Esophagus muscularis mucosa (tissue), 3 donors: ENCODE measurements around the gene BIN1.

Experiments used
- POLR2A ChIP-seq: fragments of 450-650 bp; IDR thresholded peaks from one replicate; pipeline ENCODE4 v1.6.1; 2017; ENCODE audit warnings: antibody characterized with exemption, moderate library complexity, mild to moderate bottlenecking, low read depth
- POLR2AphosphoS5 ChIP-seq, 2 donors: sonication (generic); formaldehyde crosslinking; IDR thresholded peaks; one replicate each; pipeline ENCODE4 v1.6.1; 2017; ENCODE audit warnings: antibody characterized with exemption in 2 of 2
- TF ChIP-seq, protein P1 (sequence below), 3 experiments: fragments of 200-600 bp in 2 of 3; fragments of 450-650 bp in 1 of 3; sonication (generic) in 2 of 3; IDR thresholded peaks; one replicate each; pipeline ENCODE4 v1.5.1; 2017 to 2019; ENCODE audit warnings: antibody characterized with exemption in 3 of 3, mild to moderate bottlenecking in 2 of 3, moderate library complexity in 1 of 3

- TF ChIP-seq POLR2A (no peak), POLR2AphosphoS5 (IDR thresholded peaks at IDR 0.05) (no peak)
- TF ChIP-seq, protein P1, sequence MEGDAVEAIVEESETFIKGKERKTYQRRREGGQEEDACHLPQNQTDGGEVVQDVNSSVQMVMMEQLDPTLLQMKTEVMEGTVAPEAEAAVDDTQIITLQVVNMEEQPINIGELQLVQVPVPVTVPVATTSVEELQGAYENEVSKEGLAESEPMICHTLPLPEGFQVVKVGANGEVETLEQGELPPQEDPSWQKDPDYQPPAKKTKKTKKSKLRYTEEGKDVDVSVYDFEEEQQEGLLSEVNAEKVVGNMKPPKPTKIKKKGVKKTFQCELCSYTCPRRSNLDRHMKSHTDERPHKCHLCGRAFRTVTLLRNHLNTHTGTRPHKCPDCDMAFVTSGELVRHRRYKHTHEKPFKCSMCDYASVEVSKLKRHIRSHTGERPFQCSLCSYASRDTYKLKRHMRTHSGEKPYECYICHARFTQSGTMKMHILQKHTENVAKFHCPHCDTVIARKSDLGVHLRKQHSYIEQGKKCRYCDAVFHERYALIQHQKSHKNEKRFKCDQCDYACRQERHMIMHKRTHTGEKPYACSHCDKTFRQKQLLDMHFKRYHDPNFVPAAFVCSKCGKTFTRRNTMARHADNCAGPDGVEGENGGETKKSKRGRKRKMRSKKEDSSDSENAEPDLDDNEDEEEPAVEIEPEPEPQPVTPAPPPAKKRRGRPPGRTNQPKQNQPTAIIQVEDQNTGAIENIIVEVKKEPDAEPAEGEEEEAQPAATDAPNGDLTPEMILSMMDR (IDR thresholded peaks at IDR 0.05) = no peak
Observed at GRCh38 chr2:127079358-127079920, 27.5 kb downstream of the BIN1 start.
